Activated CD8-positive, alpha-beta memory T cell treated with anti-CD3 and anti-CD28 coated beads, Interleukin-2, amount 50 U/mL, for 48 hours (primary cell): ENCODE measurements around the gene ANKRD30A.
"Not testable (repeated sequence)": the region's sequence is repeated elsewhere in the genome, so short reads cannot be mapped to it uniquely, and the experiment has no call there.

Experiments used
- DNase-seq: peaks from one replicate; pipeline ENCODE4 v3.0.0-alpha.2; 2020

ANKRD30A gene

DNA sequence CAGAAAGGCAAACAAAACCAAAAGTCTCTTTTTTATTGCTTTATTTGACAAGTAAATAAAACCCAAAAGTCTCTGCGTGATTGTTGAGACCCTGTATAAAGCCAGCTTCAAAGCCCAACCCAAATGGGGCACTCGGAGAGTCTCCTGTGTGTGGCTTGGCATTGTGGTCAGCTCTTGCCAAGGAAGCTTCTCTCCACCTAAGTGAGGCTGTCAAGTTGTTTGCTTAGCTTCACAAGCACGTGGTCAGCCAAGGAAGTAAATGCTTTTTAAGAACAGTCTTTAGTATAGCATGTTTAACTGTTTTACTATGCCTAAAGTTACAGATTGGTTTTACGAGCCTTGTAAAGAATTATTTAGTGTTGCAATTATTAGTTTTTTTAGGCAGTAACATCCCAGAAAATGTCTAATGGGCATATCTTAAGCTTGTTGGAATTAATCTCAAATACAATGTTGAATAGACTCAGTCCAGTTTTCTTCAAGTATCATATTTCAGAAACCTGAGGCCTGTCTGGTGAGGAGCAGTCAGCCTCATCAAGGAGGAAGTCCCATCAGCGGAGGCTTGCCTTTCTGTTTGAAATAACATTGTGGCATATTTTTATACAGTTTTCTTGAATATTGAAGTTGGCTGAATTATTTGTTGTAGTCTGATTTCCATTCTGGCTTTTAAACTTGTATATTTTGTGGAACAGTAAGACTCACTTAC is 144.3 kb downstream of the ANKRD30A start:
- DNase-seq: no peak

DNA sequence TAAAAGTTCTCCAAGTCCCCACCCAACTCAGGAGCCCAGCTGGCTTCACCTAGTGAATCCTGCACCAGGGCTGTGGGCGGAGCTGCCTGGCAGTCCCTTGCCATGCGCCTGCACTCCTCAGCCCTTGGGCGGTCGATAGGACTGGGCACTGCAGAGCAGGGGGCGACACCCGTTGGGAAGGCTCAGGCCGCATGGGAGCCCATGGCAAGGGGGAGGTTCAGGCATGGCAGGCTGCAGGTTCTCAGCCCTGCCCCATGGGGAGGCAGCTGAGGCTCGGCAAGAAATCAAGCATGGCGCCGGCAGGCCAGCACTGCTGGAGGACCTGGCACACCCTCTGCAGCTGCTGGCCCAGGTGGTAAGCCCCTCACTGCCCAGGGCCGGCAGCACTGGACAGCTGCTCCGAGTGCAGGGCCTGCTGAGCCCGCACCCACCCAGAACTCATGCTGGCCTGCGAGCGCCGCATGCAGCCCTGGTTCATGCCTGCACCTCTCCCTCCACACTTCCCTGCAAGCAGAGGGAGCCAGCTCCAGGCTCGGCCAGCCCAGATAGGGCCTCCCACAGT is 149.9 kb downstream of the ANKRD30A start:
- no peak for DNase-seq

DNA sequence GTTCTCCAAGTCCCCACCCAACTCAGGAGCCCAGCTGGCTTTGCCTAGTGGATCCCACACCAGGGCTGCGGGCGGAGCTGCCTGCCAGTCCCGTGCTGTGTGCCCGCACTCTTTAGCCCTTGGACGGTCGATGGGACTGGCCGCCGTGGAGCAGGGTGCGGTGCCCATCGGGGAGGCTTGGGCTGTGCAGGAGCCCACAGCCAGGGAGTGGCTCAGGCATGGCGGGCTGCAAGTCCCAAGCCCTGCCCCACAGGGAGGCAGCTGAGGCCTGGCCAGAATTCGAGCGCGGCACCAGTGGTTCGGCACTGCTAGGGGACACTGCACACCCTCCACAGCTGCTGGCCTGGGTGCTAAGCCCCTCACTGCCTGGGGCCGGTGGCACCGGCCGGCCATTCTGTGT is 159.7 kb downstream of the ANKRD30A start:
- no peak for DNase-seq

GRCh38 chr10:37289833-37290464 is 164.6 kb downstream of the ANKRD30A start:
- no peak for DNase-seq

GRCh38 chr10:37301271-37301670 is 175.9 kb downstream of the ANKRD30A start:
- DNase-seq: no peak

- no peak for DNase-seq
Observed at GRCh38 chr10:37304036-37304435, 178.6 kb downstream of the ANKRD30A start.

GRCh38 chr10:37314350-37314749 is 189.0 kb downstream of the ANKRD30A start:
- no peak for DNase-seq

GRCh38 chr10:37314862-37315261 is 189.5 kb downstream of the ANKRD30A start:
- no peak for DNase-seq

DNA sequence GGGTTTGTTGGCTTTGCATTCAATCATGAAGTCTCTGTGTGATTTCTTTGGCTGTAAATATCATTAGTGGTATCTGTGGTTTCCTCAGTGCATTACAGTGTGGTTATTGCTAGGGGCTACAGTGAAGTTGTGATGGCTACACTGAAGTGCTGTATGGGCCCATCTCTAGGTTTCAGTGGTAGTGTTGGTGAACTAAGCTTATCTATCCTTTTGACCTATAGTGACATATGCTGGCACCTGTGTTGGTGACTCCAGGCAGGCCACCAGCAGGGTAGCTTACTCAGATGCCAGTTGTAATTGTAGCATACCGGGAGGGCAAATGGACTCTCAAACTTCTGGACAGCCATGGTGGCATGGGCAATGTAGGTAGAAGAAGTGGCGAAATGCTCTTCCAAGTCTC is 219.0 kb downstream of the ANKRD30A start:
- no peak for DNase-seq

DNA sequence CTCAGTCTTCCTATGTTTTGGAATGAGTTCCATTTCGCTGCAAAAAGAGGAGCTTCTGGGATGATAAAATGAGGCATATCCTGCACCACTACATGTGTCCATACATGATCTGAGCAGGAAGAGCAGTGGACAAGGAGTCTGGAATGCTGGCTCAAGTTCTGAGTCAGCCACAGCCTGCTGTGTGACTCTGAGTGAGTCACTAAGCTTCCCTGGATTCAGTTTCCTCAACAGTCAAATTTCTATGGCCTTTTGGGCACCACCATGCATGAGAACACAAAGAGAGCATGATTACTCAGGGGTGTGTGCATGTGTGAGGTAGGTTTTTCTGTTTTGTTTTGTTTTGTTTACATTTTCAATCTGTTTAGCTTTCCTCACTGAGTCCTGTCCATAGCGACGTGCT is 254.6 kb downstream of the ANKRD30A start:
- no peak for DNase-seq

- no peak for DNase-seq
Observed at GRCh38 chr10:37381271-37381670, 255.9 kb downstream of the ANKRD30A start.

GRCh38 chr10:37384923-37385322 is 259.5 kb downstream of the ANKRD30A start:
- DNase-seq: no peak

- DNase-seq: no peak
Observed at GRCh38 chr10:37390926-37391325, 265.5 kb downstream of the ANKRD30A start.

GRCh38 chr10:37400774-37401173 is 275.4 kb downstream of the ANKRD30A start:
- DNase-seq: not testable (repeated sequence)

GRCh38 chr10:37401225-37401624 is 275.8 kb downstream of the ANKRD30A start:
- no peak for DNase-seq

DNA sequence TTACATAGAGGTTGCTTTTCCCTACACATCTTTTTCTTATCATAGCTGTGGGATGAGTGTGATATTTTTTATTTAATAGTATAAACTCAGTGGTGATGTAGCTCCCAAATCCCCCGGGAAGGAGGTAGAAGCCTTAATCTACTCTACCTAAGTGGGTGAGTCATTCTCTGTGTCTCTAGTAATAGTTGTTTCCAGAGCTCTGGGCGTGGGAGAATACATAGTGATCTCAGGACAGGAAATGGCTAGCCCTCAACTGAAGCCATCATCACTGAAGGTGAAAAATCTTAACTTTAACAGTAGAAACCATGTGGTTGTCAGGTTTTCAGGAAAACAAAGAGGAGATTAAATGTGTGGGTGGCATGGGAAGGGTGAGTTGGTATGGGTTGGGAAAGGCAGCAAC is 278.4 kb downstream of the ANKRD30A start:
- DNase-seq: no peak
